ENCODE results near the gene MYO1D.
"Not testable (repeated sequence)": the region's sequence is repeated elsewhere in the genome, so short reads cannot be mapped to it uniquely, and the experiment has no call there.

Gene MYO1D

GRCh38 chr17:32777436-32777835 is 99.5 kb downstream of the MYO1D start:
- no peak for DNase-seq (ENCODE audit: low read depth in 2 of 2)

- DNase-seq (ENCODE audit: low read depth in 2 of 2): no peak
These were observed 102.2 kb downstream of the MYO1D start for GRCh38 chr17:32774695-32775084.

- DNase-seq (ENCODE audit: low read depth in 2 of 2): peak; percentile 18 to 21
These were observed 102.8 kb downstream of the MYO1D start for GRCh38 chr17:32773856-32774694.

GRCh38 chr17:32772453-32773025 is 104.4 kb downstream of the MYO1D start:
- DNase-seq (ENCODE audit: low read depth in 2 of 2): no peak

- no peak for DNase-seq (ENCODE audit: low read depth in 2 of 2)
These were observed 105.5 kb downstream of the MYO1D start for GRCh38 chr17:32771396-32771795.

GRCh38 chr17:32769846-32770245 is 107.1 kb downstream of the MYO1D start:
- no peak for DNase-seq (ENCODE audit: low read depth in 2 of 2)

GRCh38 chr17:32763855-32764439 is 113.0 kb downstream of the MYO1D start:
- no peak for DNase-seq (ENCODE audit: low read depth in 2 of 2)

DNA sequence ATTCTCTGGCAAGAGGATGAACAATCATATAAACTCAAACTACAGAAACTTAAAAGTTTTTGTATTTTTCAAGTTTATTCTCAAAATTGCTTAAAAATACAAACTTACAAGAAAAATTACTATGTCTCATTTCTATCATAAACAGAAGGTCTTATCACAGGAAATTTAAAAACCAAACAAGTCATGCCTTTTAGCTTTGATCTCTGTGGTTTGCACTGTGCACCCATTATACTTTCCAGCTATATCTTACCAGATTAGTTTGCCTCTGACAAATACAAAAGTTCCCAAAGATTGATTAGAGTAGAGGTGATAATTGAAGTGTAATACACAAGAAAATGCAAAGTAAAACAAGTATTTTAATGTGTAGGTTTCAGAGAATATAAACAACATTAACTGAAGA is 117.4 kb downstream of the MYO1D start:
- no peak for DNase-seq (ENCODE audit: low read depth in 2 of 2)

GRCh38 chr17:32757963-32758362 is 119.0 kb downstream of the MYO1D start:
- no peak for DNase-seq (ENCODE audit: low read depth in 2 of 2)

GRCh38 chr17:32756696-32757095 is 120.2 kb downstream of the MYO1D start:
- DNase-seq (ENCODE audit: low read depth in 2 of 2): no peak

DNA sequence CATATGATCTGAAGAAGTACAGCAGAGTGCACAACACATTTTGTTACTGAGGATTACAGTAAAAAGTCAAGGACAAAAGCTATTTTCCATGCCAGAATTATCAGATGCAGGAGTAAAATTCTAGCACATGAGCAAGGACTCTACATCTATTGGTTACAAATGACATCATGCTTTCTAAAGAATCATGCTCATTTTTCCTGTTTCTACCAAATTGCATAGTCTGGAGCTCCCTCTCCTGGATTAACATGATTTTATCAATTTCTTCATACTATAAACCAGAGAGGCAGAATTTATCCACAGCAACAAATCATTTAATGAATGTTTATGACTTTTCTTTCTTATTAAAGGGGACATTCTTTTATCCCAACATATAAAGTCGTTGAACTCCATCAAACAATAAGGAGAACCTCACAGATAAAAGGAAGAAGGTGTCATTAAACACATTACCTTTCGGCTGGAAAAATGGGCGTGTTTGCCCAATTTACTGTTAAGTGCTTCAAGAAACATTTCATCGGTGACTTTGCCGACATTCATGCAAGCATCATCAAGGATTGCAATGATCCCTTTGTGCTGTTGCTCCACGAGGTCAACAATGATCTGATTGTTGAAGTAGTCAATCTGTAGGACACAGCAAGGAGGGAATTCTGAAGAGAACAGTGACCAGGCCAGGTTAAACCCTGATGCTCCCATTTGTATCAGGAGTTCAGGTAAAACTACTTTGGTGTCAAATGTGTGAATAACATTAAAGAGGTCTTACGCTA is 121.7 kb downstream of the MYO1D start:
- peak; percentile 41 to 44 for DNase-seq (ENCODE audit: low read depth in 2 of 2)

GRCh38 chr17:32752934-32753333 is 124.0 kb downstream of the MYO1D start:
- DNase-seq (ENCODE audit: low read depth in 2 of 2): no peak

DNA sequence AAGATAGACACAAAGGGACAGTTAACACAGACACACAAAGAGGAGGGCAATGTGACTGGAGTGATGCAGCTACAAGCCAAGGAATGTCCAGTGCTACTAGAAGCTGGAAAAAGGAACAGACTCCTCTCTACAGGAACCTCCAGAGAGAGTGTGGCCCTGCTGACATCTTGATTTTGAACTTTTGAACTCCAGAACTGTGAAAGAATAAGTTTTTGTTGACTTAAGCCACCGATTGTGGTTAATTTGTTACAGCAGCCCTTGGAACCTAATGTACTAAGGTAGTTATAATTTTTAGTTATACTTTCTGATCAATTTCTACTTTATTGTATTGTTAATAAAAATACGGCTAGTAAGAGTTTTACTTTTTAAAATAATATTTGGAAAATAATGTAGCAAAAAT is 129.1 kb downstream of the MYO1D start:
- no peak for DNase-seq (ENCODE audit: low read depth in 2 of 2)

DNA sequence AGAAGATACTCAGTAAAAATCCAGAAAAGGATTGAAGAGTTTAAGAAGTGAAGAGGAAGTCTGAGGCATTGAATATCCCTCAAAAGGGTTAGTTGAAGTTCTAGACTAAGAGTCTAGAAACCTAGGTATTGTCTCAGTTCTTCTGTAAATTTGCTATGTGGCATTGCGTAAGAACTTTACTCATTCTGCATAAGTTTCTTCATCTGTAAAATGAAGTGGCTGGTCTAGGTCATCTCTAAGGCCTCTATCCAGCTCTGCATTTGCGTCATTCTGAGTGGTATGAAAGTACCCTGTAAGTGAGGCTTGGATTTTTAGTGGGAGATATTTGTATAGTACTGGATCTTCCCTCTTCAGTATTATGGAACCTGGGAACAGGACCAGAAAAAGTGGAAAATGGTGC is 130.2 kb downstream of the MYO1D start:
- peak; percentile 9 to 17 for DNase-seq (ENCODE audit: low read depth in 2 of 2)

DNA sequence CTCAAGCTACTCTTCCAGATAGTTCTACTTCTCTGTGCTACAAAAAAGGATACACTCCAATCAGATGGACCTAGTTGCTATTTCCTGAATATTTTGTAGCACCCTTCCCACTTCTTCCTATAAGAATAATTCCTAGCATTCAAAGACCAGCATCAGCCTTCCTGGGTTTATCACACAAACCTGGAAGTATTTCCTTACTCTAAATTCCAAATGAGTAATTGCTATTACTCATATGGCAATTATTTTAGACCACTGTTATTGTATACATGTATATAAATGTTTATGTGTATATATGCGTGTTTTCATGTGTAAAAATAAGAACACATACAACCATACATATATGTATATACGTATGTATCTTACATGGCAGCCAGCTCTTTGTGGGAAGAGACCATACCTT is 130.6 kb downstream of the MYO1D start:
- DNase-seq (ENCODE audit: low read depth in 2 of 2): no peak

DNA sequence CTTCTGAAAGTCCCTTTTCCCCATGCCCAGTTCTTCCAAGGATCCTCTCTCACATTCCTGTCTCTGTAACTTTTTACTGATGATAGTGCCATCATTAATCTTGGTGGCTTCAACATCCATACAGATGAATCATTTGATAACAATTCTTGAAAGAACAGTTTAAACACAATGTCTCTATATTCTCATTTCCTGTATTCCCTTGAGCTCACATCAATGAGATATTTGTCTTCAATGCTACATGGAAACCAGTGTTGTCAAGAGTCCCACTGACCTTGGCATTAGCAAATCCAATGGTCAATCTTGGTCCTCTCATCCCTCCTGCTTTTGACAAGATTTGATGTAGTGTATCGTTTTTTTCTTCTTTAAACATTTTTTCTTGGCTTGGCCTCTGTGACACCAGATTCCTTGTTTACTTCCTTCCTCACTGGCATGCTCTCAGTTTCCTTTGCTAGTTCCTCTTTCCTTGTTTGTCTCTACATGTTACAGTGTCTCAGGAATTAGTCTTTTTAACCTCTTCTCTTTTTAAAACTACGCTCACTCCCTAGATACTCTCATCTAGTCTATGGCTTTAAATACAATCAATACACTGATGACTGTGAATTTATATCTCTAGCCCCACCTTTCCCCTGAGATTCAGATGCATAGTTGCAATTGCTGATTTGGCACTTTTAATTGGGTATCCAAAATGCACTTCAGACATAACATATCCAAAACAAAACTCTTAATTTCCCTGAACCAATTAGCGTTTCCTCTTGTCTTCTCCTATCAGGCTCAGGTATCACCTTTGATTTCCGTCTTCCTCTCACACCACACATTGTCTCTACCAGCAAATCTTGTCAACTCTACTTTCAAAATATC is 134.0 kb downstream of the MYO1D start:
- no peak for DNase-seq (ENCODE audit: low read depth in 2 of 2)

DNA sequence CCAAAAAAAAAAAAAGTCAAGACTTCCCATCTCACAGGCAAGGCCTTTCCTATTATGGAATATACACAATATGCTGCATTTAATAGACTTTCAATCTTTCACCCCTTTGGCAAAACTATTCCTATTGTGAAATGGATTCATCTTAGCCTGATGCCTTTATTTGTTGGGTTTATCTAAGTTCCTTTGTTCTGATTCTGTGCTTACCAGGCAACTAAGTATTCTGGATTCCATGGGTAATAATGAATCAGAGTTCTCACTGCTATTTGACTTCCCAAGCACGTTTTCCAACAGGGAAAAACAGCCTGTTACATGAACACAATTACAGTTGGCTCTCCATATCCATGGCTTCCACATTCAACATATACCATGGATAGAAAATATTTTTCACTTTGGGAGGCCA is 135.5 kb downstream of the MYO1D start:
- no peak for DNase-seq (ENCODE audit: low read depth in 2 of 2)

- no peak for DNase-seq (ENCODE audit: low read depth in 2 of 2)
These were observed 137.2 kb downstream of the MYO1D start for GRCh38 chr17:32739722-32740121.

GRCh38 chr17:32739151-32739550 is 137.8 kb downstream of the MYO1D start:
- not testable (repeated sequence) for DNase-seq (ENCODE audit: low read depth in 2 of 2)

GRCh38 chr17:32733401-32733800 is 143.5 kb downstream of the MYO1D start:
- no peak for DNase-seq (ENCODE audit: low read depth in 2 of 2)

- DNase-seq (ENCODE audit: low read depth in 2 of 2): no peak
These were observed 144.0 kb downstream of the MYO1D start for GRCh38 chr17:32732900-32733299.

GRCh38 chr17:32732296-32732642 is 144.7 kb downstream of the MYO1D start:
- DNase-seq (ENCODE audit: low read depth in 2 of 2): no peak
